HG03520 (cell line): Measurements from ENCODE around the gene TNF.
"Not testable (repeated sequence)": the region's sequence is repeated elsewhere in the genome, so short reads cannot be mapped to it uniquely, and the experiment has no call there.

Source experiments
- ATAC-seq: cut with Tn5 transposase; IDR thresholded peaks from one replicate; pipeline ENCODE4 v1.9.1; 2021; ENCODE audit warnings: mild to moderate bottlenecking, moderate library complexity; ENCODE audit not compliant: unreplicated experiment

The TNF gene

GRCh38 chr6:31586599-31587281 is 11.4 kb downstream of the TNF start:
- ATAC-seq = no peak

- no peak for ATAC-seq
Observed at GRCh38 chr6:31587791-31588777, 12.7 kb downstream of the TNF start.

DNA sequence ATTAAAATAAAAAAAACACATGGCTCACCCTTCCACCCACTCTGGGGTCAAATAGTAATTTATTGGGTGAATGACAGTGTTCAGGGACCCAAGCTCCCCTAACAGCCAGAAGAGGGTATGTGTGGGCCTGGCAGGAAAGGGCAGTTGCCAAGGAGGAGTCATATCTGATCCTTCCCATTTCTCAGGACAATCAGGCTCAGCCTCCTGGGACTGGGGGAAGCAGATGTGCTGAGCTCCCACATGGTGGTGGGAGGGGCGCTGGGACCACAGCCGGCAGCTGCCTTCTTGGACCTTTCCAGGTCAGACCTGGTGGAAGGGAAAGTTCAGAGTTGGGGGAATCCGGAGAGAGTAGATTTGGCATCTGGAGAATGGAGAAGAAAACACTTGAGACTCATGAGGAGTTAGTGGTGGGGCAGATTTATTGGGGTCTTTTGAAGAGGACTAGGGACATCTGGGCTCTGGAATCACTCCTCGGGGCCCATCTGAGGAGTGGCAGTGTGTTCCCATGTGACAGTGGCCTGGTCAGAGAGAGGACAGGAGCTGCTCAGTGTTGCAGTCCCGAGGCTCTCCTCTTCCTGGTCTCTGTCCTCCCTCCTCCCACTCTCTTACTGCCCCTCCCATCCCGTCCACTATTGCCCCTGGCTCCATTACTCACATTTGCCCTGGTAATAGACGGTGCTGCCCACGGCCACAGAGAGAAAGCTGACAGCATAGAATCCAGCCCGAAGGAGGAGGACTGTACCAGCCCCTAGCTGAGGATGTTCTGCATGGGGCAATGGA is 13.7 kb downstream of the TNF start:
- ATAC-seq = no peak

- ATAC-seq = not testable (repeated sequence)
Observed at GRCh38 chr6:31590691-31591090, 15.3 kb downstream of the TNF start.

- no peak for ATAC-seq
Observed at GRCh38 chr6:31592396-31592771, 17.0 kb downstream of the TNF start.

GRCh38 chr6:31597006-31597405 is 21.6 kb downstream of the TNF start:
- ATAC-seq = no peak

- no peak for ATAC-seq
Observed at GRCh38 chr6:31607317-31607716, 32.0 kb downstream of the TNF start.

DNA sequence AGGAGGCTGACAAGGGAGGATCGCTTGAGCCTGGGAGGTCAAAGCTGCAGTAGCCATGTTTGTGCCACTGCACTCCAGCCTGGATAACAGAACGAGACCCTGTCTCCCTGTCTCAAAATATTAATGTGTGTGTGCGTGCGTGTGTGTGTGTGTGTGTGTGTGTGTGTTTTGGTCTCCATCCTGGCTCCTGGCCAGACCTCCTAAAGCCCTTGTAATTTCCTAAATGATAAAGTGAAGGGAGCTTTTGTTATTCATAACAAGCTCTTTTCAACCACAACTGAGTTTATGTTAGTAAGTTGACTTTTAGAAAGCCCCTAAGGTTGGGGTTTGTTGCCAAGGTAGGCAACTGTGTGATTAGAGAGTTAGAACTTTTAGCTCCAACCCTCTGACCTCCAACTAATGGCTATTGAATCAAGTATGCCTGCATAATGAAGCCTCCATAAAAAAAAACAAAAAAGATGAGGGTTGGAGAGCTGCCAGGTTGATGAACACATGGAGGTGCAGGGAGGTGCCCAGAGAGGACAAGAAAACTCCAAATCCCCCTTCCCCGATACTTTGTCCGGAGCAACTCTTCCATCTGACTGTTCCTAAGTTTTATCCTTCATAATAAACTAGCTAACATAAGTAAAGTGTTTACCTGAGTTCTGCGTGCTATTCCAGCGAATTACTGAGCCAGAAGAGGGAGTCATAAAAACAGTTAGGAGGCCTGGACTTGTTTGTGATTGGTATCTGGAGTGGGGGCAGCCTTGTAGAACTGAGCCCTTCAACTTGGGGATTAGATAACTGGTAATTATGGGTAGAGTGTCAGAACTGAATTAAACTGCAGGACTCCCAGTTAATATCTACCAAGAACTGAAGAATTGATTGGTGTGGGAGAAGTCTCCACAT is 34.4 kb downstream of the TNF start:
- no peak for ATAC-seq

GRCh38 chr6:31610968-31611367 is 35.6 kb downstream of the TNF start:
- ATAC-seq = no peak

GRCh38 chr6:31614075-31614619 is 38.8 kb downstream of the TNF start:
- ATAC-seq = no peak

- no peak for ATAC-seq
Observed at GRCh38 chr6:31614684-31615578, 39.6 kb downstream of the TNF start, which contains the start of gene AIF1. Gene AIF1 (plus strand): TSS chr6:31615234. CDS start chr6:31615330, 96 bp downstream.

DNA sequence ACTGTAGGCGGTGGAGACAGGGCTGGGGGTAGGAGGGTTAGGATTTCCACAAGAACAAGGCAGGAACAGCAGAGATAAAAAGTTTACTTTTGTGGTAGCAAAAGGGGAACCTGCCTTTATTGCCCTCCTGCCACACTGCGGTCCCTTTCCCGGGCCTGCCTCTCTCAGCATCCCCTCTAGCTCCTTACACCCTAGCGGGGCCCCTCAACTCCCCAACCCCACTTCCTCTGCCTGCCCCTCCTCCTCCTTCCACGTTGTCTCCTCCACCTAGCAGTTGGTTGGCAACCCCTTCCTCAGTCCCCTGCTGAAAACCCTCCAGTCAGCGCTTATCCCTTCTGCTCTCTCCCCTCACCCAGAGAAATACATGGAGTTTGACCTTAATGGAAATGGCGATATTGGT is 40.4 kb downstream of the TNF start:
- ATAC-seq = no peak

DNA sequence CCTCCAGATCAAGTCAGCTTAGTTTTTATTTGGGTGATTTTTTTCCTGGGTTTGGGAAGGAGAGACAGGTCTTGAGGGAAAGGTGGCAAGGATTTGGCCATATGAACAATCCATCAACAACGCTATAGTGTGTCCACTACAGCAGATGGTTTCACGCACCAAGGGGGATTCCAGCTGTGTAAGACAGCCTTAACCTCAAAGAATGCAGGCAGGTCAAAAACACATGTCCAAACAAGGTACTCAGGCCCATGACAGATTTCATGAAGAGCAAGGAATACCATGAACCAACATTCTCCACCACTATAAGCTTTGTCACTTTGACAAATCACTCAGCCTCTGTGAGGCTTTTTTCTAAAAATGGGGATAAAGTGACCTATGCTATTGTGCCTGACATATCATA is 41.6 kb downstream of the TNF start:
- no peak for ATAC-seq

DNA sequence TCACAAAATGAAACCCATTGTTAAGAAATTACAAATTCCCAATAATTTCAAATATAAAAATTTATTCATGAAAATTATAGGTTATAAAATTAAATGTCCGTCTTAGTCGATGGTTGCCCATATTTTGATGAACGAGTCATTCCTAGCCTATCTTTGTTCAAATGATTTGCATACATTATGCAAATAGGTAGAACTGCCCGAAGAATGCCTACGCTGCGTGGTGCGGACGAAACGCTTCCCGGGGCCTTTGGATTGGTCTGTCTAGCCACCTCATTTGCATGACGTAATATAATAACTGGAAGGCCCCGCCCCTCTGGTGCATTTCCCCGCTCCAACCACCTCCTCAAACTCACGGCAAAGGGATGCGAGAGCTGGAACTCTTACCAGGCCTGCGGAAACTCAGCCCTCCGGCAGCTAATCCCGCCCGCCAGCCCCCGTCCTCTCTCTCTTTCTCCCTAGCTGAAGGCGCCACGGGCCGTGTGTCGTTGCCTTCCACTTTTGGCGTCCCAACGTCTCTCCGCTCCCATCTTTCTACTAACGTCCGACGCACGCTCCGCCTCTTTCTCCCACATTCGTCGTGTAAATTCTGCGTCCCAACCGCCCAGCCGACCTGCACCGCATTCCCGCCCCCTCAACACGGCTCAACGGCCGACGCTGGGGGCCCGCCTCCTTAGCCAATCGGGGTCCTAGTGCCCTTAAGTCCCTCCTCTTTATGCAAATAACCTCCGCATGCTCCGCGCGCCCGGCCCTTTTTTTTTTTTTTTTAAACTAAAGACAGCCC is 44.6 kb downstream of the TNF start:
- ATAC-seq = peak; percentile 67

- peak; percentile 37 for ATAC-seq
Observed at GRCh38 chr6:31620586-31621319, 45.4 kb downstream of the TNF start, which contains the start of gene PRRC2A. Gene PRRC2A (plus strand): TSS chr6:31620715. CDS start chr6:31622790, 2,075 bp downstream.

GRCh38 chr6:31621320-31621939 is 46.1 kb downstream of the TNF start:
- ATAC-seq = no peak

DNA sequence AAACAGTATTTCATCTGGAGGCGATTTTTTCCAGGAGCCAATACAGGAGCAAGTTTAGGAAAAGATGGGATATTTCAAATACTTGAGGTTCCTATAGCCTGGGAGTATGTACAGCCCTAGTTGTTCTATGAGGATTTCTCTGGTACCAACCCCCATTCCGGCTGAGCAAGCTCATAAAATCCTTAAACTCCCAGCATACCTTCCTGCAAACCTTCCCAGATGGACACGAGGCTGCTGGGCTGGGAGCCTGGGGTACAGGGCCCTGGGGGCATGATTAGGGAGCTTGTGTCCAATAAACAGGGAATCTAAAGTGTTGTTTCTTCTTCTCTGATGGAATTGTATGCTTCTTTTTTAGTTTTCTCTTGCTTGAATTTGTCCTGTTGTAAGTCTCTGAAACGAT is 46.6 kb downstream of the TNF start:
- no peak for ATAC-seq
